A549 (cell line): ENCODE measurements around the gene FGF4.

ENCODE experiments used
- EHMT2 ChIP-seq: fragments of 200-600 bp; sonication (generic); IDR thresholded peaks from 2 replicates; pipeline ENCODE4 v1.6.1; 2016; ENCODE audit warnings: antibody characterized with exemption, low read depth, mild to moderate bottlenecking, moderate library complexity
- EP300 ChIP-seq, 2 experiments: fragments of >200 bp; sonication (Bioruptor Twin); formaldehyde crosslinking; IDR thresholded peaks; 2 replicates in 1 of 2; 3 replicates in 1 of 2; pipeline ENCODE4 v1.6.1; 2016 to 2017
- HDAC2 ChIP-seq: fragments of 200-600 bp; sonication (generic); IDR thresholded peaks from 2 replicates; pipeline ENCODE4 v1.6.1; 2016
- HEYL ChIP-seq: fragments of 250-450 bp; sonication (Bioruptor Pico); IDR thresholded peaks from 2 replicates; pipeline ENCODE4 v1.8.0; 2021; ENCODE audit warnings: mild to moderate bottlenecking, moderate library complexity
- KDM1A ChIP-seq: fragments of 200-600 bp; sonication (generic); IDR thresholded peaks from 2 replicates; pipeline ENCODE4 v1.6.1; 2016; ENCODE audit warnings: low read depth, mild to moderate bottlenecking
- KDM5A ChIP-seq: fragments of 200-600 bp; sonication (generic); IDR thresholded peaks from 2 replicates; pipeline ENCODE4 v1.6.1; 2016; ENCODE audit warnings: antibody characterized with exemption, mild to moderate bottlenecking
- MAFK ChIP-seq: fragments of 450-650 bp; IDR thresholded peaks from 2 replicates; pipeline ENCODE4 v1.6.1; 2014; ENCODE audit not compliant: partially characterized antibody
- PBX3 ChIP-seq: IDR thresholded peaks from 2 replicates; pipeline ENCODE4 v1.6.1; 2012
- POLR2A ChIP-seq: IDR thresholded peaks from 2 replicates; pipeline ENCODE4 v1.6.1; 2012; ENCODE audit warnings: mild to moderate bottlenecking, low read length
- RNF2 ChIP-seq: fragments of 200-600 bp; sonication (generic); IDR thresholded peaks from 2 replicates; pipeline ENCODE4 v1.6.1; 2016; ENCODE audit warnings: low read depth, mild to moderate bottlenecking, antibody characterized with exemption, moderate library complexity, borderline replicate concordance
- SREBF2 ChIP-seq: fragments of 450-650 bp; IDR thresholded peaks from 2 replicates; pipeline ENCODE4 v1.6.1; 2014; ENCODE audit warnings: mild to moderate bottlenecking, moderate library complexity
- TFCP2L1 ChIP-seq: fragments of 250-450 bp; sonication (Bioruptor Pico); IDR thresholded peaks from 2 replicates; pipeline ENCODE4 v1.5.0; 2021; ENCODE audit warnings: mild to moderate bottlenecking
- TF ChIP-seq, protein P1 (sequence below): fragments of >200 bp; sonication (Bioruptor Twin); formaldehyde crosslinking; IDR thresholded peaks from 3 replicates; pipeline ENCODE4 v1.5.1; 2016
- TF ChIP-seq, protein P2 (sequence below): fragments of 450-650 bp; IDR thresholded peaks from 2 replicates; pipeline ENCODE4 v1.6.1; 2014; ENCODE audit warnings: antibody characterized with exemption

- TF ChIP-seq, protein P1, sequence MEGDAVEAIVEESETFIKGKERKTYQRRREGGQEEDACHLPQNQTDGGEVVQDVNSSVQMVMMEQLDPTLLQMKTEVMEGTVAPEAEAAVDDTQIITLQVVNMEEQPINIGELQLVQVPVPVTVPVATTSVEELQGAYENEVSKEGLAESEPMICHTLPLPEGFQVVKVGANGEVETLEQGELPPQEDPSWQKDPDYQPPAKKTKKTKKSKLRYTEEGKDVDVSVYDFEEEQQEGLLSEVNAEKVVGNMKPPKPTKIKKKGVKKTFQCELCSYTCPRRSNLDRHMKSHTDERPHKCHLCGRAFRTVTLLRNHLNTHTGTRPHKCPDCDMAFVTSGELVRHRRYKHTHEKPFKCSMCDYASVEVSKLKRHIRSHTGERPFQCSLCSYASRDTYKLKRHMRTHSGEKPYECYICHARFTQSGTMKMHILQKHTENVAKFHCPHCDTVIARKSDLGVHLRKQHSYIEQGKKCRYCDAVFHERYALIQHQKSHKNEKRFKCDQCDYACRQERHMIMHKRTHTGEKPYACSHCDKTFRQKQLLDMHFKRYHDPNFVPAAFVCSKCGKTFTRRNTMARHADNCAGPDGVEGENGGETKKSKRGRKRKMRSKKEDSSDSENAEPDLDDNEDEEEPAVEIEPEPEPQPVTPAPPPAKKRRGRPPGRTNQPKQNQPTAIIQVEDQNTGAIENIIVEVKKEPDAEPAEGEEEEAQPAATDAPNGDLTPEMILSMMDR, result no peak
- TF ChIP-seq POLR2A (no peak), MAFK (no peak), EP300 (IDR thresholded peaks at IDR 0.05) (no peak), HDAC2 (no peak), HEYL (CRISPR knock-in tag) (no peak), TFCP2L1 (CRISPR knock-in tag) (no peak), KDM5A (no peak), KDM1A (no peak), PBX3 (no peak), SREBF2 (no peak), RNF2 (no peak), EHMT2 (no peak)
- TF ChIP-seq, protein P2, sequence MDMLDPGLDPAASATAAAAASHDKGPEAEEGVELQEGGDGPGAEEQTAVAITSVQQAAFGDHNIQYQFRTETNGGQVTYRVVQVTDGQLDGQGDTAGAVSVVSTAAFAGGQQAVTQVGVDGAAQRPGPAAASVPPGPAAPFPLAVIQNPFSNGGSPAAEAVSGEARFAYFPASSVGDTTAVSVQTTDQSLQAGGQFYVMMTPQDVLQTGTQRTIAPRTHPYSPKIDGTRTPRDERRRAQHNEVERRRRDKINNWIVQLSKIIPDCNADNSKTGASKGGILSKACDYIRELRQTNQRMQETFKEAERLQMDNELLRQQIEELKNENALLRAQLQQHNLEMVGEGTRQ, result peak; percentile 80
Measured at GRCh38 chr11:69799582-69799981, 24.4 kb upstream of the FGF4 start.
